Stomach (tissue), 9 donors: ENCODE data around the gene ARL10. TPM values are rescaled to one million over a fixed set of nuclear protein-coding genes. Genes with fewer than 3 reads are reported as not detected.
A peak's percentile ranks its signal among the peaks of the same experiment; 100 is the strongest.

ENCODE experiments used
- DNase-seq, 2 donors: peaks; one replicate each; pipeline versions ENCODE4 v3.0.0 to v3.0.0-alpha.2; 2013 to 2019
- H3K27ac ChIP-seq, 5 donors: fragments of 200-600 bp in 4 of 5; sonication (generic) in 4 of 5; one replicate each; pipeline ENCODE4 v1.5.1; 2013 to 2019; ENCODE audit warnings: mild to moderate bottlenecking in 1 of 5, moderate library complexity in 1 of 5
- H3K27me3 ChIP-seq, 3 donors: fragments of 200-600 bp; sonication (generic); one replicate each; pipeline ENCODE4 v1.5.1; 2017 to 2019; ENCODE audit warnings: mixed run types in 1 of 3
- H3K36me3 ChIP-seq, 4 donors: fragments of 200-600 bp; sonication (generic); 1 replicate in 3 of 4; 2 replicates in 1 of 4; pipeline ENCODE4 v1.5.1; 2016 to 2019
- H3K4me1 ChIP-seq, 4 donors: fragments of 200-600 bp; sonication (generic); one replicate each; pipeline ENCODE4 v1.5.1; 2016 to 2019
- H3K4me3 ChIP-seq, 4 donors: fragments of 200-600 bp; sonication (generic) in 3 of 4; one replicate each; pipeline ENCODE4 v1.5.1; 2016 to 2019; ENCODE audit warnings: mild to moderate bottlenecking in 1 of 4
- H3K9me3 ChIP-seq, 4 donors: fragments of 200-600 bp; sonication (generic); one replicate each; pipeline ENCODE4 v1.5.1; 2016 to 2019
- EP300 ChIP-seq: sonication (generic); formaldehyde crosslinking; IDR thresholded peaks from one replicate; pipeline ENCODE4 v1.6.1; 2017; ENCODE audit warnings: antibody characterized with exemption
- POLR2A ChIP-seq, 4 donors: fragments of 450-650 bp; IDR thresholded peaks; one replicate each; pipeline ENCODE4 v1.6.1; 2016; ENCODE audit warnings: antibody characterized with exemption in 4 of 4, control low read depth in 2 of 4, mild to moderate bottlenecking in 1 of 4, moderate library complexity in 1 of 4
- POLR2AphosphoS5 ChIP-seq, 3 donors: sonication (generic); formaldehyde crosslinking; IDR thresholded peaks; one replicate each; pipeline ENCODE4 v1.6.1; 2016; ENCODE audit warnings: antibody characterized with exemption in 3 of 3
- WGBS, 5 donors: extraction: QIAGEN DNeasy Blood & Tissue Kit in 3 of 5; methylation state at CpG; one replicate each; pipeline versions ENCODE4 v1.1.5 to v1.1.7; 2013 to 2018; 5-methylcytosine and 5-hydroxymethylcytosine counted together
- intact Hi-C: fragments of 100-400 bp; cut with DNase I; formaldehyde crosslinking; loops from one replicate; pipeline ENCODE4 v1.15.1; 2023; ENCODE audit warnings: low total_unique reads
- polyA plus RNA-seq, 3 donors: library from polyadenylated mRNA; stranded (reverse); fragments of 200-250 nt; gene quantifications; one replicate each; pipeline ENCODE4 v1.2.3, GENCODE V29; 2013
- total RNA-seq, 5 donors: library from RNA; depleted of rRNA; stranded (reverse); fragments of >200 nt; gene quantifications; one replicate each; pipeline versions ENCODE4 v1.1.0 to v1.2.3, GENCODE V29; 2014 to 2016
- TF ChIP-seq, protein P1 (sequence below), 7 experiments: fragments of 450-650 bp in 4 of 7; fragments of 200-600 bp in 3 of 7; sonication (generic) in 3 of 7; IDR thresholded peaks; one replicate each; pipeline ENCODE4 v1.5.1; 2016 to 2019; ENCODE audit warnings: antibody characterized with exemption in 7 of 7, control low read depth in 2 of 7, mild to moderate bottlenecking in 1 of 7
- donor health status: healthy with polysubstance abuse.
- donor health status: Bipolar disorder and iron deficiency.
- donor health status: healthy.

The ARL10 gene
- total and polyA plus RNA-seq, 8 donors = 0.31 to 9.9 (median 3.0) TPM

DNA sequence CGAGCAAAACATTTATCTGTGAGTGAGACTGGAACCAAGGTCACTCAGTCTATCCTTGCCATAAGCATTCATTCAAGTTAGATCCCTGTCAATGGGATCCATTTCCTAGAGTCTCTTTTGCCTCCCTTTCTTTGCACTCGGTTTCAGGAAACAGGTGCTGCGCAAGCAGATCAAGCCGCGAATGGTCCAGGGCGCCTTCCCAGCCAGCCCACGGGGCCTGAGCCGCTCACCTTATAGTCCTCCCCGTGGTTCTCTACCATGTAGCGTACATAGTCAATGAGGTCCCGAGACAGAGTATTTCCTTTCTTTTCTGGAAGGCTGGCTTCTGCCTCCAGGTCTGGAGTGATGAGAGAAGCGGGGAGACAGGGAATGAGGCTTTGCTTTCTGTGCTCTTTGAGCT is 19.7 kb downstream of the ARL10 start:
- no peaks in the 10 kb centered on the region for H3K9me3 ChIP-seq
- H3K36me3 ChIP-seq = peaks cover 22 to 55% (median 50%) of the 10 kb centered on the region in 4 donors
- no peak for DNase-seq
- no peak overlapping the region for H3K4me3 ChIP-seq
- TF ChIP-seq POLR2A (IDR thresholded peaks at IDR 0.05) (no peak), EP300 (no peak), POLR2AphosphoS5 (IDR thresholded peaks at IDR 0.05) (no peak)
- TF ChIP-seq, protein P1, sequence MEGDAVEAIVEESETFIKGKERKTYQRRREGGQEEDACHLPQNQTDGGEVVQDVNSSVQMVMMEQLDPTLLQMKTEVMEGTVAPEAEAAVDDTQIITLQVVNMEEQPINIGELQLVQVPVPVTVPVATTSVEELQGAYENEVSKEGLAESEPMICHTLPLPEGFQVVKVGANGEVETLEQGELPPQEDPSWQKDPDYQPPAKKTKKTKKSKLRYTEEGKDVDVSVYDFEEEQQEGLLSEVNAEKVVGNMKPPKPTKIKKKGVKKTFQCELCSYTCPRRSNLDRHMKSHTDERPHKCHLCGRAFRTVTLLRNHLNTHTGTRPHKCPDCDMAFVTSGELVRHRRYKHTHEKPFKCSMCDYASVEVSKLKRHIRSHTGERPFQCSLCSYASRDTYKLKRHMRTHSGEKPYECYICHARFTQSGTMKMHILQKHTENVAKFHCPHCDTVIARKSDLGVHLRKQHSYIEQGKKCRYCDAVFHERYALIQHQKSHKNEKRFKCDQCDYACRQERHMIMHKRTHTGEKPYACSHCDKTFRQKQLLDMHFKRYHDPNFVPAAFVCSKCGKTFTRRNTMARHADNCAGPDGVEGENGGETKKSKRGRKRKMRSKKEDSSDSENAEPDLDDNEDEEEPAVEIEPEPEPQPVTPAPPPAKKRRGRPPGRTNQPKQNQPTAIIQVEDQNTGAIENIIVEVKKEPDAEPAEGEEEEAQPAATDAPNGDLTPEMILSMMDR (IDR thresholded peaks at IDR 0.05) = no peak
- intact Hi-C loops = no loop called here
- no peak overlapping the region for H3K27ac ChIP-seq
- WGBS, 5 donors = 87 to 92% (median 91%) methylated on average over 12 of the region's 12 CpGs
- H3K4me1 ChIP-seq = peaks cover 16 to 31% (median 29%) of the 10 kb centered on the region in 4 donors
- no peaks in the 10 kb centered on the region for H3K27me3 ChIP-seq

DNA sequence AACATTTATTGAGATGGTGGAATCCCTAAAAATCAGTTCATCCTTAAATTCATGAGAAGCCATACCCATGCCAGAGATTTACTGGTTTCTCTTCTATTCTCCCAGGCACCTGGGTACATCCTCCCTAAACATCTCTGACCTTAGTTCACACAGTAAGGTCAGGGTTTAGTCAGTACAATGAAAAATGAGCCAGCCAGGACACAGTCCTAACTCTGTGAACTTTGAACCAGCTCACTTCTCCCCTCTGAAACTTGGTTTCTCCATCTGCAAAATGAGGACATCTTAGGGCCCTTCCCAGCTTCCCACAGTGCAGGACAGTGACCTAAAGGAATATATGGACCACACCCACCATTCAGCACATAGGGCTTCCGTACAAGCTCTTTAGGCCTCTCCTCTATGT is 21.2 kb downstream of the ARL10 start:
- Histone ChIP-seq H3K27ac (no peak overlapping the region), H3K36me3 (peaks cover 29 to 66% (median 53%) of the 10 kb centered on the region in 4 donors), H3K9me3 (no peaks in the 10 kb centered on the region), H3K27me3 (no peaks in the 10 kb centered on the region), H3K4me3 (no peak overlapping the region), H3K4me1 (peaks cover 16 to 36% (median 33%) of the 10 kb centered on the region in 4 donors)
- DNase-seq = no peak
- intact Hi-C loops = no loop called here
- TF ChIP-seq, protein P1 (IDR thresholded peaks at IDR 0.05) = no peak
- TF ChIP-seq POLR2AphosphoS5 (IDR thresholded peaks at IDR 0.05) (no peak), POLR2A (IDR thresholded peaks at IDR 0.05) (no peak), EP300 (no peak)
- WGBS, 5 donors = 54 to 100% (median 82%) methylated on average over 1 of the region's 1 CpG

DNA sequence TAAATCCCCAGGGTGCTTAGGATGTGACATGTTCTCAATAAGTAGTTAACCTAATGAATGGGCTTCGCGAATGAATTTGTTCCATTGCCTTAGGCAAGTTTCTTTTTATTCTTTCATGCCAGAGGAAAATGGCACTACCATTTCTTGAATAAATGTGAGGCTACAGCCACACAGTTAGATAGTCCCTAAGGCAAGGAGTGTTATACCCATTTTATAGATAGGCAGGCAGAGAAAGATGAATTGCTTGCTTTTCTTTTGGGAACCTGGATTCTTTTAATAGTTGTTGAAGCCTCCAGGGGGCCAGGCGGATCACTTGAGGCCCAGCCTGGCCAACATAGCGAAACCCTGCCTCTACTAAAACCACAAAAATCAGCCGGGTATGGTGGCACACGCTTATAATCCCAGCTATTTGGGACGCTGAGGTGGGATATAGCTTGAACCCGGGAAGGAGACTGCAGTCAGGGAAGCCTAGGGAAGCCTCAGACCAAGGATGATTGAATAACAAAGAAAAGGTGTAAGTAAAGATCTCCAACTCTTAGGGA is 22.2 kb downstream of the ARL10 start:
- intact Hi-C loops = no loop called here
- Histone ChIP-seq H3K27ac (peak overlapping the region in 3 of 5 donors; percentile 93 to 98 (median 96)), H3K36me3 (peaks cover 32 to 66% (median 53%) of the 10 kb centered on the region in 4 donors), H3K9me3 (no peaks in the 10 kb centered on the region), H3K27me3 (no peaks in the 10 kb centered on the region), H3K4me1 (peaks cover 16 to 36% (median 31%) of the 10 kb centered on the region in 4 donors), H3K4me3 (peak overlapping the region; percentile 71 to 100 (median 92))
- 32 to 37% (median 35%) methylated on average over 8 of the region's 8 CpGs for WGBS, 5 donors
- no peak for DNase-seq
- no peak for TF ChIP-seq POLR2AphosphoS5 (IDR thresholded peaks at IDR 0.05)
- TF ChIP-seq, protein P1 (IDR thresholded peaks at IDR 0.05) = no peak
- no peak for TF ChIP-seq POLR2A (IDR thresholded peaks at IDR 0.05)
- no peak for TF ChIP-seq EP300

DNA sequence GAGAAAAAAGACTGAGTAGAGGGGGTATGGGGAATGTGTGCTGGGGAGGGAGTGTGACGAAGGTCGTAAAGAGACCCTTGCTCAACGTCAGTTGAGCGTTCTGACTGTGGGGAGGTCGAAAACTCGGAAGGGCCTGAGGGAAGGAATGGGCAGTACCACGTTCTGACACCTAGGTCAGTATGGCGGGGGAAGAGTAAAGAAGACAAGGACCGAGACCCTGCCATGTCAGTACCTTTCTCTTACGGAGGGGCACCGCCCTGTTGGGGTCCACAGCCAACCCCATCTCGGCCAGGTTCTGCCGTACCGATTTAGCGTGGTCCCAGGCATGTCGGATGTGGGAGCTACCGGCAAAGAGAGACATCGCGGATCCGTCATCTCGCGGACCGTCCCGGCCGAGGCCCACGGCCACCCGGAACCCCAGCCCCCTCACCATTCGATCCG is 22.7 kb downstream of the ARL10 start:
- Histone ChIP-seq H3K9me3 (no peaks in the 10 kb centered on the region), H3K36me3 (peaks cover 35 to 66% (median 53%) of the 10 kb centered on the region in 4 donors), H3K4me1 (peaks cover 16 to 36% (median 31%) of the 10 kb centered on the region in 4 donors), H3K4me3 (peak overlapping the region; percentile 71 to 100 (median 92)), H3K27ac (peak overlapping the region; percentile 19 to 98 (median 96)), H3K27me3 (no peaks in the 10 kb centered on the region)
- intact Hi-C loops = no loop called here
- TF ChIP-seq, protein P1 (IDR thresholded peaks at IDR 0.05) = no peak
- TF ChIP-seq EP300 (no peak), POLR2A (IDR thresholded peaks at IDR 0.05) (no peak), POLR2AphosphoS5 (IDR thresholded peaks at IDR 0.05) (no peak)
- peak in 1 of 2 donors; percentile 51 for DNase-seq
- 0 to 2% (median 0%) methylated on average over 21 to 29 of the region's 29 CpGs for WGBS, 5 donors
